Astrocyte (in vitro differentiated cells and primary cell): ENCODE measurements around the gene WSCD2. TPM values are rescaled to one million over a fixed set of nuclear protein-coding genes. Genes with fewer than 3 reads are reported as not detected.

Experiments
- DNase-seq: peaks from one replicate; pipeline ENCODE4 v3.0.0-alpha.2; 2010; ENCODE audit warnings: low read depth
- FAIRE-seq: peaks from 2 replicates; lab custom pipeline; 2011; peaks lifted over from hg19 to GRCh38; lab: Jason Lieb, UNC
- H2AFZ ChIP-seq: 2 replicates; pipeline ENCODE4 v1.6.0; 2012; ENCODE audit warnings: low read depth, low read length, inconsistent platforms
- H3K27ac ChIP-seq: 2 replicates; pipeline ENCODE4 v1.5.1; 2011; ENCODE audit warnings: low read depth, low read length, inconsistent platforms
- H3K27me3 ChIP-seq: 2 replicates; pipeline ENCODE4 v1.6.0; 2011; ENCODE audit warnings: low read length, inconsistent platforms; ENCODE audit not compliant: insufficient read depth
- H3K36me3 ChIP-seq: 2 replicates; pipeline ENCODE4 v1.5.1; 2011; ENCODE audit warnings: low read length, inconsistent platforms; ENCODE audit not compliant: insufficient read depth
- H3K4me1 ChIP-seq: 2 replicates; pipeline ENCODE4 v1.5.1; 2011; ENCODE audit warnings: low read length, inconsistent platforms; ENCODE audit not compliant: insufficient read depth
- H3K4me2 ChIP-seq: 2 replicates; pipeline ENCODE4 v1.6.0; 2012; ENCODE audit warnings: low read length, inconsistent platforms
- H3K4me3 ChIP-seq: 2 replicates; pipeline ENCODE4 v1.5.1; 2011; ENCODE audit warnings: low read depth, mild to moderate bottlenecking, low read length, inconsistent platforms; ENCODE audit not compliant: insufficient read depth
- H3K79me2 ChIP-seq: 2 replicates; pipeline ENCODE4 v1.6.0; 2012; ENCODE audit warnings: mild to moderate bottlenecking, low read length, inconsistent platforms; ENCODE audit not compliant: insufficient read depth
- H3K9ac ChIP-seq: 2 replicates; pipeline ENCODE4 v1.6.0; 2012; ENCODE audit warnings: mild to moderate bottlenecking, low read length, inconsistent platforms
- H3K9me3 ChIP-seq: 2 replicates; pipeline ENCODE4 v1.5.1; 2012; ENCODE audit warnings: low read depth, mild to moderate bottlenecking, low read length, inconsistent platforms; ENCODE audit not compliant: insufficient read depth
- H4K20me1 ChIP-seq: 2 replicates; pipeline ENCODE4 v1.6.0; 2012; ENCODE audit warnings: low read length, inconsistent platforms; ENCODE audit not compliant: insufficient read depth
- H3K27ac Mint-ChIP-seq: one replicate; pipeline ENCODE4 v1.8.0; 2021; ENCODE audit warnings: mild to moderate bottlenecking, mixed read lengths; ENCODE audit not compliant: unreplicated experiment
- H3K27me3 Mint-ChIP-seq: one replicate; pipeline ENCODE4 v1.8.0; 2021; ENCODE audit warnings: low read depth, mixed read lengths; ENCODE audit not compliant: unreplicated experiment
- H3K36me3 Mint-ChIP-seq: one replicate; pipeline ENCODE4 v1.8.0; 2021; ENCODE audit warnings: low read depth, mixed read lengths; ENCODE audit not compliant: unreplicated experiment
- H3K4me1 Mint-ChIP-seq: one replicate; pipeline ENCODE4 v1.8.0; 2021; ENCODE audit warnings: low read depth, mixed read lengths; ENCODE audit not compliant: unreplicated experiment
- H3K4me3 Mint-ChIP-seq: one replicate; pipeline ENCODE4 v1.8.0; 2021; ENCODE audit warnings: mild to moderate bottlenecking, moderate library complexity, mixed read lengths; ENCODE audit not compliant: unreplicated experiment
- H3K9me3 Mint-ChIP-seq: one replicate; pipeline ENCODE4 v1.8.0; 2021; ENCODE audit warnings: mild to moderate bottlenecking, mixed read lengths; ENCODE audit not compliant: unreplicated experiment
- EZH2 ChIP-seq: IDR thresholded peaks from 2 replicates; pipeline ENCODE4 v1.6.1; 2012; ENCODE audit warnings: mild to moderate bottlenecking, low read length, inconsistent platforms; ENCODE audit not compliant: insufficient read depth
- total RNA-seq: library from RNA; stranded (reverse); gene quantifications from 2 replicates; pipeline ENCODE4 v1.2.1, GENCODE V29; 2021
- TF ChIP-seq, protein P1 (sequence below): IDR thresholded peaks from 2 replicates; pipeline ENCODE4 v1.5.1; 2011; ENCODE audit warnings: low read depth, mild to moderate bottlenecking, inconsistent platforms, low read length, moderate library complexity; ENCODE audit not compliant: insufficient read depth

Gene WSCD2
- total RNA-seq, 1 donor from 2014 or later, result 0.11 TPM

- no peaks in the 10 kb centered on the region for H3K9me3 ChIP-seq
- FAIRE-seq (no peak), DNase-seq (no peak)
- no peaks in the 10 kb centered on the region for H3K36me3 ChIP-seq
- no peak overlapping the region for H3K4me3 ChIP-seq
- Mint-ChIP-seq H3K36me3 (no peaks in the 10 kb centered on the region), H3K4me1 (no peaks in the 10 kb centered on the region), H3K4me3 (no peak overlapping the region), H3K27me3 (peaks cover 22% of the 10 kb centered on the region), H3K9me3 (peaks cover 2% of the 10 kb centered on the region), H3K27ac (no peak overlapping the region)
- no peak overlapping the region for H3K27ac ChIP-seq
- H3K9ac ChIP-seq, result no peak overlapping the region
- H3K4me1 ChIP-seq, result no peaks in the 10 kb centered on the region
- H2AFZ ChIP-seq, result no peak overlapping the region
- no peaks in the 10 kb centered on the region for H4K20me1 ChIP-seq
- no peak for TF ChIP-seq EZH2
- TF ChIP-seq, protein P1, sequence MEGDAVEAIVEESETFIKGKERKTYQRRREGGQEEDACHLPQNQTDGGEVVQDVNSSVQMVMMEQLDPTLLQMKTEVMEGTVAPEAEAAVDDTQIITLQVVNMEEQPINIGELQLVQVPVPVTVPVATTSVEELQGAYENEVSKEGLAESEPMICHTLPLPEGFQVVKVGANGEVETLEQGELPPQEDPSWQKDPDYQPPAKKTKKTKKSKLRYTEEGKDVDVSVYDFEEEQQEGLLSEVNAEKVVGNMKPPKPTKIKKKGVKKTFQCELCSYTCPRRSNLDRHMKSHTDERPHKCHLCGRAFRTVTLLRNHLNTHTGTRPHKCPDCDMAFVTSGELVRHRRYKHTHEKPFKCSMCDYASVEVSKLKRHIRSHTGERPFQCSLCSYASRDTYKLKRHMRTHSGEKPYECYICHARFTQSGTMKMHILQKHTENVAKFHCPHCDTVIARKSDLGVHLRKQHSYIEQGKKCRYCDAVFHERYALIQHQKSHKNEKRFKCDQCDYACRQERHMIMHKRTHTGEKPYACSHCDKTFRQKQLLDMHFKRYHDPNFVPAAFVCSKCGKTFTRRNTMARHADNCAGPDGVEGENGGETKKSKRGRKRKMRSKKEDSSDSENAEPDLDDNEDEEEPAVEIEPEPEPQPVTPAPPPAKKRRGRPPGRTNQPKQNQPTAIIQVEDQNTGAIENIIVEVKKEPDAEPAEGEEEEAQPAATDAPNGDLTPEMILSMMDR, result no peak
- H3K79me2 ChIP-seq, result no peaks in the 10 kb centered on the region
- no peaks in the 10 kb centered on the region for H3K27me3 ChIP-seq
- H3K4me2 ChIP-seq, result no peak overlapping the region
Measured at GRCh38 chr12:108120863-108121165, 8.3 kb upstream of the WSCD2 start.

DNA sequence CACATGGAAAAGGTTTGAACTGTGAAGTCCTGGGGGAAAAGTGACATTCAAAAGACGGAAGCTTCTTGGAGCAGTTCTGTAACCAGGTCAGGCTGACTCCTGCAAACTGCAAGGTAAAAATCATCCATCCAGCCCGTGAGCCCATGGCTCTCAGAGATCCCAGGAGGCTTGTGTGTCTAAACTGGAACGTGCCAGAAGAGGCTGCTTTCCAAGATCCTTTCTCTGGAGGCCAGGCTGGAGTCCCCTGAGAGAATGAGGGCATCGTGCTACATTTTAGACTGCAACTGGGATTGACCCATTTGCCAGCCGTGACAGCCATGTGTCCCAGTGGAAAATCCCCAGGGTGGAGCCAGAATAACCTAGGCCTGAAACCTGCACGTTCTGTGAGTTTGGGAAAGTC, 7.8 kb upstream of the WSCD2 start:
- H4K20me1 ChIP-seq, result no peaks in the 10 kb centered on the region
- H3K9ac ChIP-seq, result no peak overlapping the region
- no peak overlapping the region for H3K27ac ChIP-seq
- Mint-ChIP-seq H3K27ac (no peak overlapping the region), H3K36me3 (no peaks in the 10 kb centered on the region), H3K4me1 (no peaks in the 10 kb centered on the region), H3K4me3 (no peak overlapping the region), H3K9me3 (peaks cover 2% of the 10 kb centered on the region), H3K27me3 (peaks cover 22% of the 10 kb centered on the region)
- DNase-seq (no peak), FAIRE-seq (no peak)
- no peaks in the 10 kb centered on the region for H3K79me2 ChIP-seq
- no peaks in the 10 kb centered on the region for H3K27me3 ChIP-seq
- no peaks in the 10 kb centered on the region for H3K9me3 ChIP-seq
- TF ChIP-seq, protein P1, result no peak
- no peak for TF ChIP-seq EZH2
- no peaks in the 10 kb centered on the region for H3K4me1 ChIP-seq
- no peak overlapping the region for H3K4me3 ChIP-seq
- H3K36me3 ChIP-seq, result no peaks in the 10 kb centered on the region
- H3K4me2 ChIP-seq, result no peak overlapping the region
- no peak overlapping the region for H2AFZ ChIP-seq

DNA sequence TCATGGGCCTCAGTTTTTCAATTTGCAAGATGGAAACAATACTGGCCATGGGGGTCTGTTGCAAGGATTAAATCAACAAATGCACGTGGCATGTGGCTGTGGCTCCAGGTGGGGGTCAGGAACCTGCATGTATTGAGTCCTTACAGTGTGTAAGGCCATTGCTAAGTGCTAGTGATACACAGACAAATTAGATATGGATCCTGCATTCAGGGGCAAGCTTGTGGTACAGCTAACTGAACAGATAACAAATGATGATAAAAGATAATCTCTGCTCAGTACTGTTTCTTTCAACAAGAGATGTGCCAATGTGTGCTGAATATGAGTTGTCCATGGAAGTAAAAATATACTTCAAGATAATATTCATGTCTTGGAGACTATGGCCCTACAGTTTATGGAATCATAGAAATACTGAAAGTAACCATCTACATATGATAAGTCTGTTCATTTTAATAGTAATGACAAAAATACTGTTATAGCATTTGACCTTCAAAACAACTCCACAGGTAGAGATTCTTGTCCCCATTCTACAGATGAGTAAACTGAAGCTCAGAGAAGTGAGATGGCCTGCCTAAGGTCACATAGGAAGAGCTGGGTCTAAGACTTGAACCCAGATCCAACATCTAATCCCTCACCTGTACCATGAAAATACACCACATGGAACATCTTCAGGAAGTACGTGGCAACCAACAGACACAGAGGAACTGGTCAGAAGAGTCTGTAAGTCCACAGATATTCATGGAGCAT, 7.2 kb upstream of the WSCD2 start:
- Mint-ChIP-seq H3K27ac (no peak overlapping the region), H3K4me3 (no peak overlapping the region), H3K9me3 (peaks cover 2% of the 10 kb centered on the region), H3K27me3 (peaks cover 22% of the 10 kb centered on the region), H3K36me3 (no peaks in the 10 kb centered on the region), H3K4me1 (no peaks in the 10 kb centered on the region)
- DNase-seq (no peak), FAIRE-seq (no peak)
- no peaks in the 10 kb centered on the region for H3K36me3 ChIP-seq
- no peak overlapping the region for H3K9ac ChIP-seq
- H3K79me2 ChIP-seq, result no peaks in the 10 kb centered on the region
- H2AFZ ChIP-seq, result no peak overlapping the region
- no peaks in the 10 kb centered on the region for H3K27me3 ChIP-seq
- no peak overlapping the region for H3K4me3 ChIP-seq
- H3K9me3 ChIP-seq, result no peaks in the 10 kb centered on the region
- H3K27ac ChIP-seq, result no peak overlapping the region
- TF ChIP-seq, protein P1, result no peak
- no peak for TF ChIP-seq EZH2
- H4K20me1 ChIP-seq, result no peaks in the 10 kb centered on the region
- no peak overlapping the region for H3K4me2 ChIP-seq
- H3K4me1 ChIP-seq, result no peaks in the 10 kb centered on the region
